SIG-M5 (cell line): ENCODE measurements around the gene TWIST1.

Experiments
- DNase-seq: peaks from one replicate; lab custom pipeline; 2025; lab: John Stamatoyannopoulos, UW

TWIST1 gene

DNA sequence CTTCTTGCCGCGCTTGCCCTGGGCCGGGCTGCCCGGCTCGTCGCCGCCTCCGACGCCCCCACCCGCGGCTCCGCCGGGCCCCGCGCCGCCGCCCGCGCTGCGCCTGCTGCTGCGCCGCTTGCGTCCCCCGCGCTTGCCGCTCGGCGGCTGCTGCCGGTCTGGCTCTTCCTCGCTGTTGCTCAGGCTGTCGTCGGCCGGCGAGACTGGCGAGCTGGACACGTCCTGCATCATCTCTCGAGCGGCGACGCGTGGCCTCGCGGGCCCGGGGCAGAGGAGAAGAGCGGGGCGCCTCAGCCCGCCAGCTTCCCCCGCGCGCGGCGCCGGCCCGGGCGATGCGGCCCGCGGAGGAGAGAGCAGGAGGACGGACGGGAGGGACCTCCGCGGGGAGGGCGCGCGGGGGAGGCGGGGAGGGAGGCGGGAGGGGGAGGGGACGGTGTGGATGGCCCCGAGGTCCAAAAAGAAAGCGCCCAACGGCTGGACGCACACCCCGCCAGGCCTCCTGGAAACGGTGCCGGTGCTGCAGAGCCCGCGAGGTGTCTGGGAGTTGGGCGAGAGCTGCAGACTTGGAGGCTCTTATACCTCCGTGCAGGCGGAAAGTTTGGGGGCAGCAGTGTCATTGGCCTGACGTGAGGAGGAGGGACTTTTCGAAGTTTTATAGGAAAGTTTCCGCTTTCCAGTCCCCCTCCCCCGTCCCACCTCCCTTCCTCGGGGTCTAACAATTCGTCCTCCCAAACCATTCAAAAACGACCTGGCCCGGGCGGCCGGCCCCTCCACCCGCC, at the start of gene TWIST1:
TSS of gene TWIST1 (minus strand) at position 546 of the 779 bp plus-strand sequence. CDS start at position 231, 315 bp downstream.
- DNase-seq: no peak

DNA sequence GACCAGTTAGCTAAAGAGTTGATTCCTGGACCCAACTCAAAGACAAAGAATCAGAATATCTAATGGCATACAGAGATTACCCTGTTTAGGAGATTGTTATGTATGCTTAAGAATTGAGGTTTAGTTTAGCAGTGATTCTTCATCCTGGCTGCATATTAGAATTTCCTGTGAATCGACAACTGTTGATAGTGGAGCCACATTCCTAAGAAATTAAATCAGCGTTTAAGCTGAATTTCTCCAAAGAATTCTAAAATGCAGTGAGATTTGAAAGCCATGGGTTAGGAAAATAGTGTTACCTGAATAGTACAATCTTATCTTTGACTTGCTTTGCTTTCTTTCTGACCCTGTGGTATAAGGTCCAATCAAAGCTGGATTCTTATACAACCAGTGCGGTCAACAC, 44.2 kb upstream of the TWIST1 start:
- no peak for DNase-seq

DNA sequence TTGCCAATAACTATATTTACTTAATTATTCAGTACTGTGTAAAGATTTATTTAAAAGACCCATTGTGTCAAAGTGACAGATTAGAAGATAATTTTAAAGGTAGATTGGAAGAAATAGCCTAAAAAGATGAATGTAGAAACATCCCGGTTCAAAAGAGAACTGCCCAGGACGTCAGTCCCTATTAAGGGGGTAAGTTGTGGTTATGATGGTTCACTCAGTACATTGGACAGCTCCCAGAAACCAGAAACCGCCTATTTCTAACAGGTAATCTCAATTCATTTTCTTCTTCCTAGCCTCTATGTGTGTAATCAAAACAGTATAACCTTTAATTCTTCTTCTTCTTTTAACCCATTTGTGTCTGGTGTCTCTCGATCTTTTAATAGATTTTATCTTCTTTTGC, 29.3 kb upstream of the TWIST1 start:
- DNase-seq: no peak

DNA sequence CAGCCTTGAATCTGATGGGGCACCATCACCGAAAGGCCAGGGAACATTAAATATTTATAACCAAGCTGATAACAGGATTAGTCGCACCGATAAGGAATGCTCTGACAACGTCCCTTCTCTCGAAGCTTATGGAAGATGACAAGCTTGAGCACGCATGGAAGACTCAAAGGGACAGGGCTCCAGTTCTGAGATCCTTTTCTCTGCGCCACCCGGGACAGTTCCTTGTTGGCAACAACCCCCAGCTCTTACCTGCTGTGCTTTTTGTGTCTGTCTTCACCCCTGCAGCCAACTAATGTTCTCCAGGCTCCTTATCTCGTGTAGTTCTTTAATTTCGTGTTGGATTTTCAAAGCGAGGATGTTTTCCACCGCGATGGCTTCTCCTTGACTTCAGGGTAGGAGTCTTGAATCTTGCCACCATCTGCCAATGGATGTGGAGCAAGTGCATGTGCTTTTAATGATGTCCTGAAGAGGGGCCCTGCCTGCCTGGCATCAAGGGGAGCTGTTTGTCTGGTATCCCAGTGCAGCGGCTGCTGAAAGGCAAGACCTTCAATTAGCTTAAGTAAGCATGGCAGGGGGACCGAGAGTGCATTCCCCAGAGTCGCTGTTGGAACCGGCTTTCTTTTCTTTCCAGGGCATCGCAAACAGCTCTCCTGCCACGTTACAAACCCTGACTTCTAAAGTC, 28.1 kb upstream of the TWIST1 start:
- no peak for DNase-seq

DNA sequence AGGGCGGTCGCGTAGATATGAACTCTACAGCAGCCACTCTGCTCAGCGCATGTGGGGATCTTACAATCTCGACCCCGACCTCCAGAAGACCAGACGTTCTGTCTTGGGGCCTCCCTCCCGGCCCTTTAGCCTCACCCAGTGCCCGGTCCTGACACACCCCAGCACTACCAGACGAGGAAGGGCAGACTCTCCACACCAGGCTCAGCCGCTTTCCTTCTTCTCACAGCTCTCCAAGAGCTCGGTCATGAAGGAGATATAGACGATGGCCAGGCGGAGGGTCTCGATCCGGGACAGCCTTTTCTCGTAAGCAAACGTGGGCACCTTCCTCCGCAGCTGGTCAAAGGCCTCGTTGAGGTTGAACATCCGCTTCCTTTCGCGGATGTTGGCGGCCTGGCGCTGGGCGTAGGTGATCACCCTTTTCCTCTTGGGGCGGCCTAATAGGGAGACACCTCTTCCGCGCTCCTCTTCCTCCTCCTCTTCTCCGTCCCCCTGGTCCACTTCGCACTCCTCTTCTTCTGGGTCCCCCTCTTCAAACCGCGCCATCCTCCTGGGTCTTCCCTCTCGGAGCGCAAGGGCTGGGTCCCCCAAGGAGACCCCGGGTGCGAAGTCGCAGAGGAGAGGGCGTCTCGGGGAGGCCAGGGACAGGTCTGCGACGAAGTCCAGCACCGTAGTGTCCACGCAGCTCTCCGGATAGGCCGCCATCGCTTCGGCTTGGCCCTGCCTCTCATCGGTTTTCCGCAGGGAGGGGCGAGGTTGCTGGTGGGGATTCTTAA, 27.4 kb upstream of the TWIST1 start, which contains the start of gene FERD3L:
TSS of gene FERD3L (minus strand) at position 761 of the 773 bp plus-strand sequence. CDS start at position 702, 59 bp downstream.
- DNase-seq: no peak

DNA sequence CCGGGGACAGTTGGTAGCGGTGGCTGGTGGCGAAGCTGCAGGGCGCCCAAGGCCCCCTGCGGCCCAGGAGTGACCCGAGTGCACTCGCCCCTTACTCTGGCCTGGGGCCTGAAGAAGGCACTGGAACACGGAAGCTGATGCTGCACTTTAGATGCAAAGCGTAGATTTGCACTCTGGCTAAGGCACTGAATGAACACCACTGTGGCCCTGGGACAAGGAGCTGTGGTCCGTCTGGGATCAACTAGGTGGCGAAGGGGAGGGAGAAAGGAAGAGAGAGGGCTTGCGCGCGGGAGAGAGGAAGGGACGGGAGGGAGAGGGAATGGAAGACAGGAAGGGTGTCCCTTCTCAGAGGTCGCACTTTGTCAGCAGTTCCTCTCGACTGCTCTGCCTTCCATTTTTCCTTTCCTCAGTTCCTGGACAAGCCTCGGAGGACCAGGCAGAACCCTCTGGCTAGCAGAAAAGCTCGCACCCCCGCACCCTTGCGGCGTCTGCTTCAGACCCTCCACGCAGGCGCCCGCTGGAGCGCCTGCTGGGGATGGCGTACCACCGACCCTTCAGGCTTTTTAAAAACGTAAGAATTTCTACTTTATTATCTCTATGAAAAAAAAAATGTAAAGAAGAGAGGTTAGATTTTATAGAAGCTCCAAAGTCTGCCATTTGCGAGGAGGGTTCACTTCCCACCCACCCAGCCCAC, 26.6 kb upstream of the TWIST1 start:
- no peak for DNase-seq

DNA sequence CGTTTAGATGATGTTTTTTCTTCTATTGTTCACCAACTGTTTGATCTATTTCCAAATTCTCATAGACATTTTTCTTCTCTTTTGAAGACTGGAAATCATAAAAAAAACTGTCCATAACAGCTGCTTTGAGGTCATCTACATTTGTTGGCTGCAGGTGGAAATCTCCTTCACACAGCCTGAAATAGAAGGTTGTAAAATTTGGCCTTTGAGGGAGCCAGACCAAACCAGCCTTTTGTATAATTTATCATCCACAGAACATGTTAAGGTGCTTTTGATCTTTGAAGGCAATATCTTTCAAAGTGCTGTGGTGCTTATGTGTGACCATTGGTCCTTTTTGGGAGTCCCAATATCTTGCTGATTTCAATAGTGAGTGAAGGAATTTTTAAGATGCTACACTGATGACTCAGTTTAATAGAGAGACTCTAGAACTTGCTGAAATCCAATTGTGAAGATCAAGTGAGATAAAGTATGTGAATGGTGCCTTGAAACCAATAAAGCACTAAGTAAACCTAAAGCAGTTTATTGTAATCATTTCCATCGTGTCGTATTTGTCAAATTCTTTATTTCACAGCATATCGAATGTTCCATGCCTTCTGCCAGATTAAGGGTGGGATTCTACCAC, 22.4 kb upstream of the TWIST1 start:
- no peak for DNase-seq

DNA sequence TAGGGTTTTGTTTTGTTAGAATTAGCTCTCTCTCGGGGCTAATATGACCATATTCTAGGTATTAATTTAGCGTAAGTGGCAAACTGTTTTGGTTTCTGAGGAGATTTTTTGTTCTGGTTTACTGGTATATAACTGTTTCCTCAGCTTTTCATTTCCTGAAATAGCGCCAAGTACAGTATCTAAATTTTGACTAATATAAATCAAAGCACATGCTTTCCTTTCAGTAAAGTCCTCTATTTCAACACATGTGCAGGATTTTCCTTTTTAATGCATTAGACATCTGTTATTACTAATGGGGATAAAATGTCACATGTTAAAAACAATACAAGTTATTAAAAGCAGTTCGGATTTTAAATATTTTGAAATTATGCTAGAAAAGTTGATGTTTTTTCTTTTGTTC, 16.4 kb upstream of the TWIST1 start:
- DNase-seq: no peak

DNA sequence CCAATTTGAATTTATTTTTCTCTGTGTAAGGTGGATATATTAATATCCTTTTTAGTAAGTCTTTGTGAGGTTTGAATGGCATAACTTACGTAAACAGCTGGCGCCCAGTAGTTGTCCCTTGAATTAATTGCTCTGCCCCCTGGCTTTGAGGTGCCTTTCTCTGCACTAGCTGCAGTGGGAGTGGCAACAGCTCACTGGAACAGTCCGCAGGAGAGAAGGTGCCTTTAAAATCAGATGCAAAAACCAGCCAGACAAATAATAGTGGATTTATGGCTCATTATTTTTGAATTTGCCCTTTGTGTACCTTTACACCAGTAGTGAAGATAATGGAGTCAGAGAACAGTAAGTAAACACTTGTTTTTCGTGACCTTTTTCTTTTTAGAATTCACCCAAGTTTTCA, 16.0 kb upstream of the TWIST1 start:
- no peak for DNase-seq

DNA sequence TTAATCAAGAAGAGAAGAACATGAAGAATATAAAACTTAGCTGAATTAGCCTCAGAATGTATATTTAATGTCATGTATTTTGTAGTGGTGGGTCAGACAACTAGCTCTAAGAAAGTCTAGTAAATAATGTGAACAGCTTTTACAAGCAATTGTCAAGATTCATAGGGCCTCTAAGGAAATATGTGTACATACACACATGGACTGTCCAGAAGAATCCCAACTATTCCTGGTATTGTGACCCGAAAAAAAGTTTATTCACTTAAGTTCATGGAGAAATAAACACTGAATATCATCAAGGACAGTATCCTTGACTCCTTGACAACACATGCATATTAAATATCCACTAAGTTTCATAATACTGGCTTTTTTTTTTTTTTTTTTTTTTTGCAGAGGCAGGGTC, 11.4 kb upstream of the TWIST1 start:
- DNase-seq: no peak

DNA sequence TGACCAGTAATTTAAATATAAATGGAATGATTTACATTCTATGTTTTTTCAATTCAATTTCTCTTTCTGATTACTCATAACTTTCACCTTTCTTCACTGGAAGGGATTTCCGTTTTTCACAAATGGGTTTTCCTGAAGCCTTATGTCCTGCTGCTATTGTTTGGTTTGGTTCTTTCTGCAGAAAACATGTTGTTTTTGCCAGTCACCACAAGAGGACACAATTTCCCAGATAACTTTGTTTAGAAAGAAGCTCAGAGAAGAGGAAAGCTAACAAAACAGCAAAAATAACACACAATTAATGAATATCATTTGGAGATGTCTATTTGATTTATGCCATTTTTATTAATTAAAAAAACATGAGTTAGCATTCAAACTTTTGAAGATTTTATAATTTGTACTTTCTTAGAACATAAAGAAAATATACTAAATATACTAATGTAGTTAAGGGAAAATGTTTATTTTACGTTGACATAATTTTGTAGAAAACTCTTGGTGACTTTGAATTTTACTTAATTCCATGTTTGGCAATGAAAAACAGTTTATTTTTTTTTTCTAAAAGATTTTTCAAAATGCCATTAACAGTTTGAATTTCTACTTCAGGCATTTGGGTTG, 4.6 kb upstream of the TWIST1 start:
- DNase-seq: no peak

DNA sequence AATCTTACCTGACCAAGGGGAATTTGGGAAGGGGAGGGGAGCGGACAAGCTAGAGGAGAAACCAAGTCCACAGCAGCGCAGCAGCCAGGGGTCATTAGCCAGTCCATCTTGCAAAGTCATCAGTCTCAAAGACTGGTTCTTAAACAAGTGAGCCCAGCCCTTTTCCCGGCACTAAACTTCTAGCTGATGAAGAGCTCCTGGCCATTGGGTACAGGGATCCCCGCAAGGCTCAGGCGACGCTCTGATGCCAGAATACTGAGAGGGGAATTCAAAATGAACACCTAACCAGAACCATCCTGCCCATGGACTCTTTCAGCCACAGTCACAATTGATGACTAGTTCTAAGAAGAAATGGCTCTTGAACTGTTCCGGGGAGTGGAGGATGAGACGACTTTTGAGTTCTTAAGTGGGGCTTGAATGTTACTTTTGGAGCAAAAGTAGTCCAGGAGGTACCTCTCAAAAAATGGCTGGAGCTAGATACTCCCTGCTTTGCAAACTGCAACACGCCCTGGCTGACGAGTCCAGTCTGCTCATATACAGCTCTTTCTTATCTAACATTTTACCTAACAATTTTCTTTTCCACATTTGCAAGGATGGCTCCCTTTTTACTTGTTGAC, 2.5 kb upstream of the TWIST1 start:
- no peak for DNase-seq

DNA sequence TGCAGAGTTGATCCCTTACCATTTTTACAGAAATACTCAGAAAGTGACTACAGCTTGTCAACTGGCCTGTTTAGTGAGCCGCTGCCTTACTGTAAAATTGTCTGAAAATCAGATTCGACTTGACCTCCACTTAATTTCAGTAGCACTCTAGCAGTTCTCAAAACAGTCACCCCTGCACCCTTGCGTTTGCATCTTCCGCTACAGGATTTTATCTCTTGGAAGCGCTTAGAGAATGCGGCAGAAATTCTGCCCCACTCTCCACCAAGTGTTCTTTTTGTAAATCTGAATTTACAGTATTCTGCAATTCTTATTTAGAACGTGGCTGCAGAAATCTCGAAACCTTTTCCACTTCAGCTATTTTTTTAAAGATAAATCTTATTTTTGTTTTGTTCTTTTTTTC, 1.9 kb upstream of the TWIST1 start:
- DNase-seq: no peak

DNA sequence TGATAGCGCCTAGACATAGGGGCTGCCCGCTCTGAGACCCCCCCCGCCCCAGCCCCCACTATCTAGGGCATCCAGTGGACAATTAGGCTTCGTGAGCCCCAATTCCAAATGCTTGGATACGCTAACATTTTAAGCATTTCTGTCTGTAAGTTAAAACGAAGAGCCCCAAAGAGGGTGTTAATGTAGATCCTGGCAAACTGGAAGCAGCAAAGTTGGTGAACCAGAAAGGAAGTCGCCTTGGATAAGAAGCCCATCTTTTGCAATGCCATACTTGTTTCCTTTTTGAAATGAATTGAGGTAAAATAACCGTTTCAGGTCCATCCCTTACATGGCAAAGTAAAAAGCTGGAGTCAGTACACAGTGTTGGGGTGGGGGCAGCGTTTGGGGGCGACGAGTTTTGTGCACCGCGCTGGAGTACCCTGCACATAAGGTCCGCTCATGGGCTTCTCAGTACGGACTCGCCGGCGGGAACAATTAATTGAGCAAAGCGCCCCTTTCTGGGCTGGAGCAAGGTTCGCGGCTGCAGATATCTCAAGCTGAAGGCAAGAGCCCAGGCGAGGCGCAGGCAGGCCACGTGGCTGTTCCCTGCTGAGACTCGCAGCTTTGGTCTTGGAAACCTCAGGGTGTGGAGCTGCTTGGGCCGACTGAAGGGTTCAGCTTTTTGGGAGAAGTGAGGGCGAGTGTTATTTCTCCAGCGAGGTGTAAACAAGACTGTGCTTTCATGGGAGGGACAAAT, 1.4 kb upstream of the TWIST1 start:
- no peak for DNase-seq

DNA sequence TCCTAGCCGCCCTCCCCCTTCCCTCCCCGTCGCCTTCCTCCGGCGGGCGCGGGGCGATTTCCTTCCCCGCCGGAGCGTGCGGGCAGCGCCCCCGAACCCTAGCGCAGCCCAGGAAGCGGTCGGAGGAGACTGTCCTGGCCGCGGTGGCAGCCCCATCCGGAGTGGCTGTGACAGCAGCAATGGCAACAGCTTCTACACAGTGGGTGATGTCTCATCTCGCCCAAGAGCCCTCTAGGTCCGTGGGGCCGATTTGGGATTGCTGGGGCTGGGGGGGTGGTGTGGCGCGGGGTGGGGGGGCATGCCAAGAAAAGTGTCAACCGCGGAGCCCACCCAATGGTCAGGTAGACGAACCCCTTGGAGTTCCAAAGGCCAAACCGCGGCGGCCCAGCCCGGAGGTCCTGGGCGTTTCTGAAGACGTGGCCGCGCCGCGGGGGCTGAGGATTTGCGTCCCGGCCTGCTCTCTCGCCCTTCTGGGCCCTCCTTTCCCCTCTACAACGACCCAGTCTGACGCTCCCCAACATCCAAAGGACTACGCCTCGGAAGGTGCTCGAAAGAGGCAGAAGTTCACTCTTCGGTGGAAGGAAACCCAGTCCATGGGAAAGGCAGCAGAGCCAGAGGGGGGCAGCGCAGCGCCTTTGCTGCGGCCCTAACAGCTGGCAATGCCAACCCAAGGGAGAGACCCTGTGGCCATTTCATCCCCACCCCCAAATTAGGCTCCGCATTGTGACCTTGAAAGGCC, 603 bp upstream of the TWIST1 start:
- no peak for DNase-seq

DNA sequence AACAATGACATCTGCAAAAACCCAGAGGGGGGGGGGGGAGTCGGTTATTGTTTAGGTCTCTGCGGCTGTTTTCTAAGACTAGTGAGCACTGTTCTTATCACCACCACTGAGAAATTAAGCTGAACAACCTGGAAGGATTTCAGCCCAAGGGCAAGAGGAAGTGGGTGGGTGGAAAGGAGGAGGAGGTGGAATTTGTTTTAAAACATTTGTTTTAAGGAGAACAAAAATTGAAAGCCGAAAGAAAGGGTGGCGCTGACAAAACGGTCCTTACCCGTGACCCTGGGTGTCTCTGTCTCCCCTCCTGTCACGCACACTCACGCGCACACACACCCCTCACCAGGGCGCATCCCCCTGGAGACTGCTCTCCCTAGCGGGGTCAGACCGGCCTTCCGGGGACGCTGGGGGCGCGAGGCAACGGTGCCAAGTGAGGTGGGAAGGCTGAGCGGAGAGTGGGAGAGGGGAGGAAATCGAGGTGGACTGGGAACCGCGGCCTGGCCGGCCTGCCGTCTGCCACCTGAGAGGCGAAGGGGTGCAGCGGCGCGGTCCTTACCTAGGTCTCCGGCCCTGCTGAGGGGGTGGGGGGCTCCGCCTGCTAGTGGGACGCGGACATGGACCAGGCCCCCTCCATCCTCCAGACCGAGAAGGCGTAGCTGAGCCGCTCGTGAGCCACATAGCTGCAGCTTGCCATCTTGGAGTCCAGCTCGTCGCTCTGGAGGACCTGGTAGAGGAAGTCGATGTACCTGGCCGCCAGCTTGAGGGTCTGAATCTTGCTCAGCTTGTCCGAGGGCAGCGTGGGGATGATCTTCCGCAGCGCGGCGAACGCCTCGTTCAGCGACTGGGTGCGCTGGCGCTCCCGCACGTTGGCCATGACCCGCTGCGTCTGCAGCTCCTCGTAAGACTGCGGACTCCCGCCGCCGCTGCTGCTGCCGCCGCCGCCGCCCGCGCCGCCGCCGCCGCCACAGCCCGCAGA, 1.0 kb downstream of the TWIST1 start:
- no peak for DNase-seq

DNA sequence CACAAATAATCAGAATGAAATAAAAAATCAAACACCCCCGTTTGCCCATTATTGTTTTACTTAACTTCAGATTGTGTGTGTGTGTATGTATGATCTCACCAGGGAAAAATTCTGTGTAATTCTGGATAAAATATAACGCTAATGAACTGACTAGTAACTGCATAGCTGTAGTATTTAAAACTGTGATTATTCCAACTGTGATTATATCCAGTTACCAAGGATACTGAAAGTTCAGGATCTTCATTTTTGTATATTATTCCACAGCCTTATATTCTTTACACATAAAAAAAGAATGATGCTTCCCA, 2.9 kb downstream of the TWIST1 start:
- DNase-seq: no peak

DNA sequence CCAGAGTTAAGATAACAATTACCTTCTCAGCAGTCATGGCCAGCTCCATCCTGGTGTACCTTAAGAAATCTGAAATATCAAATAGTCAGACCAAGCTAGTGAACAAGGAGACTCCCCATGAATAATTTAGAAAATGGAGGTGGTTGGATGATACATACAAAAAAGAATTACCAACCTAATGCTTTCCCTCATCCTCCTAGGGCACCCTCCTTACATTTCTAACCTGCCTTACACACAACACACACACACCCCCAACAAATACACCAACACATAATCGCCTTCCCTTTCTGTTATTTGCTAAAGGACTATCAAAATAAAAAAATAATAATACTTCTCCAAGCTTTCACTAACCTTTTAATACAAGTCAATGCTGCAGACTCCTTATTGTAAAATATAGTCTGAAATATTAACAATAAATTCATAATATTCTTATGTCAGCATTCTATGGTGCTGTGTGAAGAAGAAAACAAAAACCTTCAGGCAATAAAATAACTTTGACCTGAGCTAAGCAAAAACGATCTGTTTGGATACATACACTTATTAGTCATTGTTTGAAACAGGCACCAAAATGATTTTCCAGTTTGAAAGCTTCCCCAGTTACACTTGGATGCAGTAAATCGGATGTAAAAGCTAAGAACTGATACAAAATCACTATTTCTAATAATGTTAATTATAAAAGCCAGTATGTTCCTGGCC, 3.4 kb downstream of the TWIST1 start:
- no peak for DNase-seq
